ENCODE results near the gene GALE. TPM values are rescaled to one million over a fixed set of nuclear protein-coding genes. Genes with fewer than 3 reads are reported as not detected.
A peak's percentile ranks its signal among the peaks of the same experiment; 100 is the strongest.

The GALE gene
- total and polyA plus RNA-seq, 7 experiments from 2014 or later, result 8.1 to 21.4 (median 12.1) TPM

GRCh38 chr1:23757812-23758211 lies 42.7 kb downstream of the GALE start:
- Mint-ChIP-seq H3K4me3 (no peak overlapping the region), H3K27me3 (no peaks in the 10 kb centered on the region), H3K4me1 (peaks cover 0 to 8% (median 4%) of the 10 kb centered on the region in 7 donors), H3K27ac (no peak overlapping the region), H3K36me3 (peaks cover 14 to 53% (median 20%) of the 10 kb centered on the region in 5 donors), H3K9me3 (no peaks in the 10 kb centered on the region)
- Histone ChIP-seq H3K9me3 (ENCODE audit: control insufficient read depth in 2 of 3, low read length in 3 of 3) (no peaks in the 10 kb centered on the region), H3K27me3 (ENCODE audit: control insufficient read depth in 2 of 2, insufficient read depth in 2 of 2, low read length in 2 of 2) (no peaks in the 10 kb centered on the region), H3K4me3 (ENCODE audit: low read length) (no peak overlapping the region), H3K27ac (ENCODE audit: low read depth, low read length) (no peak overlapping the region), H3K36me3 (ENCODE audit: control insufficient read depth in 2 of 3, insufficient read depth in 3 of 3, low read length in 3 of 3) (peaks cover 46 to 96% (median 58%) of the 10 kb centered on the region in 3 experiments), H3K4me1 (ENCODE audit: control insufficient read depth in 2 of 2, insufficient read depth in 2 of 2, low read length in 2 of 2) (no peaks in the 10 kb centered on the region)
- ChIA-PET POLR2A (interaction anchor here (1.5 kb wide), 1 partner anchor 13 kb away, joined by 3 read pairs; no protein-coding TSS in a partner anchor), CTCF (interaction anchor here (1.2 to 2.3 kb wide), 2 partner anchors 14 to 26 kb away, joined by 6 read pairs; no protein-coding TSS in a partner anchor)
- DNase-seq, result no peak
- intact Hi-C loops (cut with micrococcal nuclease), result no loop called here
- ATAC-seq, result no peak

GRCh38 chr1:23756676-23757075 lies 43.9 kb downstream of the GALE start:
- ATAC-seq (no peak), DNase-seq (no peak)
- H3K27me3 ChIP-seq (ENCODE audit: control insufficient read depth in 2 of 2, insufficient read depth in 2 of 2, low read length in 2 of 2), result no peaks in the 10 kb centered on the region
- Mint-ChIP-seq H3K36me3 (peaks cover 14 to 49% (median 21%) of the 10 kb centered on the region in 5 donors), H3K27me3 (no peaks in the 10 kb centered on the region), H3K4me1 (peaks cover 0 to 8% (median 4%) of the 10 kb centered on the region in 7 donors), H3K9me3 (no peaks in the 10 kb centered on the region), H3K27ac (peak overlapping the region in 1 of 9 donors; percentile 51), H3K4me3 (no peak overlapping the region)
- no peak overlapping the region for H3K27ac ChIP-seq (ENCODE audit: low read depth, low read length)
- CTCF ChIA-PET, result interaction anchor here (2.3 kb wide), 1 partner anchor 15 kb away, joined by 6 read pairs; no protein-coding TSS in a partner anchor
- H3K9me3 ChIP-seq (ENCODE audit: control insufficient read depth in 2 of 3, low read length in 3 of 3), result no peaks in the 10 kb centered on the region
- no peak overlapping the region for H3K4me3 ChIP-seq (ENCODE audit: low read length)
- intact Hi-C loops (cut with micrococcal nuclease), result no loop called here
- POLR2A ChIA-PET, result no interaction called here
- no peaks in the 10 kb centered on the region for H3K4me1 ChIP-seq (ENCODE audit: control insufficient read depth in 2 of 2, insufficient read depth in 2 of 2, low read length in 2 of 2)
- H3K36me3 ChIP-seq (ENCODE audit: control insufficient read depth in 2 of 3, insufficient read depth in 3 of 3, low read length in 3 of 3), result peaks cover 54 to 96% (median 70%) of the 10 kb centered on the region in 3 experiments

- no peaks in the 10 kb centered on the region for H3K9me3 Mint-ChIP-seq
- Histone ChIP-seq H3K27ac (ENCODE audit: low read depth, low read length) (no peak overlapping the region), H3K36me3 (ENCODE audit: control insufficient read depth in 2 of 3, insufficient read depth in 3 of 3, low read length in 3 of 3) (peaks cover 47 to 86% (median 78%) of the 10 kb centered on the region in 3 experiments), H3K4me1 (ENCODE audit: control insufficient read depth in 2 of 2, insufficient read depth in 2 of 2, low read length in 2 of 2) (peaks cover 0 to 2% of the 10 kb centered on the region in 2 donors), H3K9me3 (ENCODE audit: control insufficient read depth in 2 of 3, low read length in 3 of 3) (no peaks in the 10 kb centered on the region), H3K27me3 (ENCODE audit: control insufficient read depth in 2 of 2, insufficient read depth in 2 of 2, low read length in 2 of 2) (no peaks in the 10 kb centered on the region), H3K4me3 (ENCODE audit: low read length) (no peak overlapping the region)
- ATAC-seq (no peak), DNase-seq (no peak)
- peaks cover 13 to 23% (median 18%) of the 10 kb centered on the region in 7 donors for H3K4me1 Mint-ChIP-seq
- intact Hi-C loops (cut with micrococcal nuclease), result no loop called here
- ChIA-PET CTCF (no interaction called here), POLR2A (interaction anchor here (0.6 kb wide), 1 partner anchor 152 kb away, joined by 4 read pairs; no protein-coding TSS in a partner anchor)
- no peaks in the 10 kb centered on the region for H3K27me3 Mint-ChIP-seq
- peaks cover 13 to 49% (median 16%) of the 10 kb centered on the region in 5 donors for H3K36me3 Mint-ChIP-seq
- no peak overlapping the region for H3K4me3 Mint-ChIP-seq
- no peak overlapping the region for H3K27ac Mint-ChIP-seq
Measured at GRCh38 chr1:23752909-23753308, 47.6 kb downstream of the GALE start.

GRCh38 chr1:23751815-23752200 lies 48.7 kb downstream of the GALE start:
- Histone ChIP-seq H3K4me3 (ENCODE audit: low read length) (no peak overlapping the region), H3K27me3 (ENCODE audit: control insufficient read depth in 2 of 2, insufficient read depth in 2 of 2, low read length in 2 of 2) (no peaks in the 10 kb centered on the region), H3K9me3 (ENCODE audit: control insufficient read depth in 2 of 3, low read length in 3 of 3) (no peaks in the 10 kb centered on the region), H3K27ac (ENCODE audit: low read depth, low read length) (no peak overlapping the region), H3K36me3 (ENCODE audit: control insufficient read depth in 2 of 3, insufficient read depth in 3 of 3, low read length in 3 of 3) (peaks cover 42 to 76% (median 70%) of the 10 kb centered on the region in 3 experiments), H3K4me1 (ENCODE audit: control insufficient read depth in 2 of 2, insufficient read depth in 2 of 2, low read length in 2 of 2) (peaks cover 0 to 13% of the 10 kb centered on the region in 2 donors)
- Mint-ChIP-seq H3K4me3 (no peak overlapping the region), H3K27me3 (no peaks in the 10 kb centered on the region), H3K36me3 (peaks cover 13 to 45% (median 17%) of the 10 kb centered on the region in 5 donors), H3K4me1 (peaks cover 24 to 34% (median 29%) of the 10 kb centered on the region in 7 donors), H3K27ac (peak overlapping the region in 5 of 9 donors; percentile 53 to 89 (median 75)), H3K9me3 (no peaks in the 10 kb centered on the region)
- POLR2A ChIA-PET, result no interaction called here
- ATAC-seq, result no peak
- intact Hi-C loops (cut with micrococcal nuclease), result no loop called here
- no peak for DNase-seq
- CTCF ChIA-PET, result interaction anchor here (0.6 kb wide), 1 partner anchor 310 kb away, joined by 3 read pairs; no protein-coding TSS in a partner anchor

GRCh38 chr1:23751050-23751814 lies 49.3 kb downstream of the GALE start:
- Histone ChIP-seq H3K27ac (ENCODE audit: low read depth, low read length) (no peak overlapping the region), H3K36me3 (ENCODE audit: control insufficient read depth in 2 of 3, insufficient read depth in 3 of 3, low read length in 3 of 3) (peaks cover 36 to 73% (median 64%) of the 10 kb centered on the region in 3 experiments), H3K4me3 (ENCODE audit: low read length) (no peak overlapping the region), H3K4me1 (ENCODE audit: control insufficient read depth in 2 of 2, insufficient read depth in 2 of 2, low read length in 2 of 2) (peaks cover 0 to 17% of the 10 kb centered on the region in 2 donors), H3K9me3 (ENCODE audit: control insufficient read depth in 2 of 3, low read length in 3 of 3) (no peaks in the 10 kb centered on the region), H3K27me3 (ENCODE audit: control insufficient read depth in 2 of 2, insufficient read depth in 2 of 2, low read length in 2 of 2) (no peaks in the 10 kb centered on the region)
- Mint-ChIP-seq H3K36me3 (peaks cover 13 to 40% (median 20%) of the 10 kb centered on the region in 5 donors), H3K9me3 (no peaks in the 10 kb centered on the region), H3K4me1 (peaks cover 27 to 39% (median 33%) of the 10 kb centered on the region in 7 donors), H3K27me3 (no peaks in the 10 kb centered on the region), H3K27ac (peak overlapping the region in 6 of 9 donors; percentile 53 to 89 (median 72)), H3K4me3 (no peak overlapping the region)
- peak in 6 of 9 donors; percentile 15 to 42 (median 27) for DNase-seq
- peak; percentile 65 for ATAC-seq
- ChIA-PET POLR2A (no interaction called here), CTCF (interaction anchor here (0.6 kb wide), 1 partner anchor 310 kb away, joined by 3 read pairs; no protein-coding TSS in a partner anchor)
- intact Hi-C loops (cut with micrococcal nuclease), result no loop called here

GRCh38 chr1:23748016-23748415 lies 52.5 kb downstream of the GALE start:
- intact Hi-C loops (cut with micrococcal nuclease), result loop anchor here in 1 of 2 donors (10.0 kb wide), 1 partner anchor 193 kb away; the partner anchor contains the start of gene ID3
- Mint-ChIP-seq H3K4me3 (peak overlapping the region in 1 of 10 donors; percentile 30), H3K4me1 (peaks cover 39 to 57% (median 51%) of the 10 kb centered on the region in 7 donors), H3K27me3 (no peaks in the 10 kb centered on the region), H3K9me3 (no peaks in the 10 kb centered on the region), H3K27ac (peak overlapping the region in 3 of 9 donors; percentile 2 to 67 (median 19)), H3K36me3 (peaks cover 6 to 21% (median 12%) of the 10 kb centered on the region in 5 donors)
- peak overlapping the region; percentile 15 for H3K27ac ChIP-seq (ENCODE audit: low read depth, low read length)
- ChIA-PET CTCF (no interaction called here), POLR2A (interaction anchor here (0.6 kb wide), 1 partner anchor 48 kb away, joined by 6 read pairs; no protein-coding TSS in a partner anchor)
- no peaks in the 10 kb centered on the region for H3K27me3 ChIP-seq (ENCODE audit: control insufficient read depth in 2 of 2, insufficient read depth in 2 of 2, low read length in 2 of 2)
- peaks cover 10 to 44% (median 32%) of the 10 kb centered on the region in 3 experiments for H3K36me3 ChIP-seq (ENCODE audit: control insufficient read depth in 2 of 3, insufficient read depth in 3 of 3, low read length in 3 of 3)
- H3K4me3 ChIP-seq (ENCODE audit: low read length), result no peak overlapping the region
- no peak for DNase-seq
- peaks cover 15 to 34% of the 10 kb centered on the region in 2 donors for H3K4me1 ChIP-seq (ENCODE audit: control insufficient read depth in 2 of 2, insufficient read depth in 2 of 2, low read length in 2 of 2)
- no peaks in the 10 kb centered on the region for H3K9me3 ChIP-seq (ENCODE audit: control insufficient read depth in 2 of 3, low read length in 3 of 3)
- no peak for ATAC-seq

Data from naive thymus-derived CD4-positive, alpha-beta T cell (primary cell).